ENCODE results near the gene CLCN5.

GRCh38 chrX:50098749-50099148 lies 176.4 kb downstream of the CLCN5 start:
- no peak for TF ChIP-seq EP300 (IDR thresholded peaks at IDR 0.05; ENCODE audit: borderline replicate concordance)
- no peak for TF ChIP-seq NFIC (IDR thresholded peaks at IDR 0.05)
- TF ChIP-seq TAF1 (IDR thresholded peaks at IDR 0.05; ENCODE audit: low read depth): no peak
- TF ChIP-seq MAX (IDR thresholded peaks at IDR 0.05): no peak
- no peak for TF ChIP-seq CREB1 (IDR thresholded peaks at IDR 0.05; ENCODE audit: low read depth)
- TF ChIP-seq YY1 (IDR thresholded peaks at IDR 0.05; ENCODE audit: low read depth): no peak
- no peak for TF ChIP-seq TEAD4 (IDR thresholded peaks at IDR 0.05)
- no peak for TF ChIP-seq REST (IDR thresholded peaks at IDR 0.05; ENCODE audit: low read depth)
- no peak for TF ChIP-seq TCF12 (IDR thresholded peaks at IDR 0.05; ENCODE audit: low read depth)
- TF ChIP-seq FOXM1 (IDR thresholded peaks at IDR 0.05; ENCODE audit: borderline replicate concordance, low read depth): no peak
